ENCODE measurements around the gene IDH2. TPM values are rescaled to one million over a fixed set of nuclear protein-coding genes. Genes with fewer than 3 reads are reported as not detected.

Gene IDH2
- total and polyA plus RNA-seq, 2 of the 4 experiments (the other 2 are of a cell fraction): 84.9 to 118 TPM

- no peak overlapping the region for H2AFZ ChIP-seq (replicated peaks; ENCODE audit: low read length, poor library complexity)
- no peak overlapping the region for H3K27ac ChIP-seq (ENCODE audit: insufficient read depth, low read length)
- no peak overlapping the region for H4K91ac ChIP-seq (ENCODE audit: insufficient read depth, low read depth, low read length)
- H3K4me3 ChIP-seq (ENCODE audit: insufficient read depth, low read depth, low read length): no peak overlapping the region
- TF ChIP-seq, protein P1, sequence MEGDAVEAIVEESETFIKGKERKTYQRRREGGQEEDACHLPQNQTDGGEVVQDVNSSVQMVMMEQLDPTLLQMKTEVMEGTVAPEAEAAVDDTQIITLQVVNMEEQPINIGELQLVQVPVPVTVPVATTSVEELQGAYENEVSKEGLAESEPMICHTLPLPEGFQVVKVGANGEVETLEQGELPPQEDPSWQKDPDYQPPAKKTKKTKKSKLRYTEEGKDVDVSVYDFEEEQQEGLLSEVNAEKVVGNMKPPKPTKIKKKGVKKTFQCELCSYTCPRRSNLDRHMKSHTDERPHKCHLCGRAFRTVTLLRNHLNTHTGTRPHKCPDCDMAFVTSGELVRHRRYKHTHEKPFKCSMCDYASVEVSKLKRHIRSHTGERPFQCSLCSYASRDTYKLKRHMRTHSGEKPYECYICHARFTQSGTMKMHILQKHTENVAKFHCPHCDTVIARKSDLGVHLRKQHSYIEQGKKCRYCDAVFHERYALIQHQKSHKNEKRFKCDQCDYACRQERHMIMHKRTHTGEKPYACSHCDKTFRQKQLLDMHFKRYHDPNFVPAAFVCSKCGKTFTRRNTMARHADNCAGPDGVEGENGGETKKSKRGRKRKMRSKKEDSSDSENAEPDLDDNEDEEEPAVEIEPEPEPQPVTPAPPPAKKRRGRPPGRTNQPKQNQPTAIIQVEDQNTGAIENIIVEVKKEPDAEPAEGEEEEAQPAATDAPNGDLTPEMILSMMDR (conservative IDR thresholded peaks at IDR 0.05; ENCODE audit: low read depth, low read length): no peak
- TF ChIP-seq, protein P2, sequence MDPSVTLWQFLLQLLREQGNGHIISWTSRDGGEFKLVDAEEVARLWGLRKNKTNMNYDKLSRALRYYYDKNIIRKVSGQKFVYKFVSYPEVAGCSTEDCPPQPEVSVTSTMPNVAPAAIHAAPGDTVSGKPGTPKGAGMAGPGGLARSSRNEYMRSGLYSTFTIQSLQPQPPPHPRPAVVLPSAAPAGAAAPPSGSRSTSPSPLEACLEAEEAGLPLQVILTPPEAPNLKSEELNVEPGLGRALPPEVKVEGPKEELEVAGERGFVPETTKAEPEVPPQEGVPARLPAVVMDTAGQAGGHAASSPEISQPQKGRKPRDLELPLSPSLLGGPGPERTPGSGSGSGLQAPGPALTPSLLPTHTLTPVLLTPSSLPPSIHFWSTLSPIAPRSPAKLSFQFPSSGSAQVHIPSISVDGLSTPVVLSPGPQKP (IDR thresholded peaks at IDR 0.05; ENCODE audit: borderline replicate concordance, low read depth, low read length): no peak
- TF ChIP-seq SMC3 (IDR thresholded peaks at IDR 0.05; ENCODE audit: low read depth, low read length): no peak
- TF ChIP-seq FOS (IDR thresholded peaks at IDR 0.05; ENCODE audit: low read depth, low read length): no peak
- no peak for TF ChIP-seq MXI1 (IDR thresholded peaks at IDR 0.05; ENCODE audit: borderline replicate concordance, low read depth, low read length)
- no peak for TF ChIP-seq CHD1 (IDR thresholded peaks at IDR 0.05; ENCODE audit: low read depth, low read length)
- no peak for TF ChIP-seq BHLHE40 (IDR thresholded peaks at IDR 0.05; ENCODE audit: low read depth, low read length)
- TF ChIP-seq RFX5 (IDR thresholded peaks at IDR 0.05; ENCODE audit: low read depth, low read length): no peak
- TF ChIP-seq USF2 (IDR thresholded peaks at IDR 0.05; ENCODE audit: low read depth, low read length): no peak
- TF ChIP-seq NFE2L2 (IDR thresholded peaks at IDR 0.05; ENCODE audit: low read depth, low read length): no peak
- TF ChIP-seq RCOR1 (IDR thresholded peaks at IDR 0.05; ENCODE audit: insufficient replicate concordance, low read length): no peak
- TF ChIP-seq MAFK (IDR thresholded peaks at IDR 0.05; ENCODE audit: low read depth, low read length): no peak
- TF ChIP-seq CEBPB (IDR thresholded peaks at IDR 0.05; ENCODE audit: low read depth, low read length): no peak
- no peak for TF ChIP-seq MAZ (IDR thresholded peaks at IDR 0.05; ENCODE audit: borderline replicate concordance, low read depth, low read length)
- no peak for TF ChIP-seq RAD21 (IDR thresholded peaks at IDR 0.05; ENCODE audit: low read length)
- no peak for TF ChIP-seq POLR2A (IDR thresholded peaks at IDR 0.05; ENCODE audit: low read depth, low read length)
- WGBS, 2 experiments (ENCODE audit: extremely low coverage in 2 of 2, insufficient read length in 1 of 2): no CpG with 5 or more reads among the region's 2 CpGs
- intact Hi-C loops (cut with micrococcal nuclease) (loop anchor here (5.0 kb wide), 1 partner anchor 37 kb away; no protein-coding TSS in a partner anchor), in situ Hi-C loops (cut with MboI; ENCODE audit: low sequenced_read_pairs) (no loop called here), dilution Hi-C loops (cut with HindIII; ENCODE audit: low sequenced_read_pairs, unreplicated experiment) (no loop called here)
- H2BK5ac ChIP-seq (ENCODE audit: low read depth, low read length, poor library complexity, severe bottlenecking): no peak overlapping the region
- no peaks in the 10 kb centered on the region for H3K36me3 ChIP-seq (ENCODE audit: control insufficient read depth, insufficient read depth, low read length)
- no peak overlapping the region for H2BK15ac ChIP-seq (ENCODE audit: low read depth, low read length)
- no peak overlapping the region for H2BK120ac ChIP-seq (ENCODE audit: low read depth, low read length)
- no peak overlapping the region for H3K4me2 ChIP-seq (ENCODE audit: low read depth, low read length)
- BruUV-seq (replicated peaks): no TSS peak
- no peaks in the 10 kb centered on the region for H3K9me1 ChIP-seq (ENCODE audit: insufficient read depth, low read length)
- no peak overlapping the region for H2AK5ac ChIP-seq (ENCODE audit: low read depth, low read length)
- H3K4me1 ChIP-seq (ENCODE audit: control insufficient read depth, insufficient read depth, low read length): peaks cover 2% of the 10 kb centered on the region
- H3K56ac ChIP-seq (ENCODE audit: extremely low read depth, insufficient read depth, low read length): no peak overlapping the region
- H3K4ac ChIP-seq (ENCODE audit: low read depth, low read length): no peak overlapping the region
- no peak overlapping the region for H4K8ac ChIP-seq (ENCODE audit: low read depth in 2 of 2, low read length in 2 of 2)
- no peaks in the 10 kb centered on the region for H4K20me1 ChIP-seq (ENCODE audit: insufficient read depth, low read length)
- no peak overlapping the region for H3K14ac ChIP-seq (replicated peaks; ENCODE audit: low read depth, low read length)
- H3K9ac ChIP-seq (ENCODE audit: low read depth, low read length): no peak overlapping the region
- CTCF ChIA-PET: no interaction called here
- H4K5ac ChIP-seq (ENCODE audit: low read depth, low read length): no peak overlapping the region
- no peak overlapping the region for H2AK9ac ChIP-seq (replicated peaks; ENCODE audit: low read depth, low read length, poor library complexity)
- no peak overlapping the region for H3K18ac ChIP-seq (ENCODE audit: low read depth, low read length)
- no peaks in the 10 kb centered on the region for H3K79me1 ChIP-seq (ENCODE audit: low read depth in 1 of 2, low read length in 2 of 2)
- H3K27me3 ChIP-seq (ENCODE audit: control insufficient read depth, insufficient read depth, low read length): peaks cover 8% of the 10 kb centered on the region
- H3K23ac ChIP-seq (ENCODE audit: low read depth, low read length): no peak overlapping the region
- ATAC-seq (ENCODE audit: low read depth) (no peak), DNase-seq (no peak)
- no peak overlapping the region for H2BK20ac ChIP-seq (ENCODE audit: low read depth, low read length)
- H3K9me3 ChIP-seq (ENCODE audit: control insufficient read depth, insufficient read depth, low read length): peaks cover 8% of the 10 kb centered on the region
- POLR2A ChIA-PET (ENCODE audit: unreplicated experiment): no interaction called here
Observed at GRCh38 chr15:90115783-90116182, 13.5 kb upstream of the IDH2 start.
